Measurements from ENCODE around the gene CRYBB3. TPM values are rescaled to one million over a fixed set of nuclear protein-coding genes. Genes with fewer than 3 reads are reported as not detected.
"Not testable (repeated sequence)": the region's sequence is repeated elsewhere in the genome, so short reads cannot be mapped to it uniquely, and the experiment has no call there.

Gene CRYBB3
- total RNA-seq, 2 donors from 2014 or later: 1.8 TPM; not detected in 1

- H3K27me3 ChIP-seq (replicated peaks; ENCODE audit: insufficient read depth): no peaks in the 10 kb centered on the region
- no peaks in the 10 kb centered on the region for H3K36me3 ChIP-seq
- no peak overlapping the region for H3K27ac ChIP-seq
- DNase-seq (ENCODE audit: low spot score) (no peak), ATAC-seq (ENCODE audit: insufficient number of reproducible peaks, low FRiP score, low read depth) (peak; percentile 65)
- H3K4me3 ChIP-seq: no peak overlapping the region
- TF ChIP-seq, protein P1, sequence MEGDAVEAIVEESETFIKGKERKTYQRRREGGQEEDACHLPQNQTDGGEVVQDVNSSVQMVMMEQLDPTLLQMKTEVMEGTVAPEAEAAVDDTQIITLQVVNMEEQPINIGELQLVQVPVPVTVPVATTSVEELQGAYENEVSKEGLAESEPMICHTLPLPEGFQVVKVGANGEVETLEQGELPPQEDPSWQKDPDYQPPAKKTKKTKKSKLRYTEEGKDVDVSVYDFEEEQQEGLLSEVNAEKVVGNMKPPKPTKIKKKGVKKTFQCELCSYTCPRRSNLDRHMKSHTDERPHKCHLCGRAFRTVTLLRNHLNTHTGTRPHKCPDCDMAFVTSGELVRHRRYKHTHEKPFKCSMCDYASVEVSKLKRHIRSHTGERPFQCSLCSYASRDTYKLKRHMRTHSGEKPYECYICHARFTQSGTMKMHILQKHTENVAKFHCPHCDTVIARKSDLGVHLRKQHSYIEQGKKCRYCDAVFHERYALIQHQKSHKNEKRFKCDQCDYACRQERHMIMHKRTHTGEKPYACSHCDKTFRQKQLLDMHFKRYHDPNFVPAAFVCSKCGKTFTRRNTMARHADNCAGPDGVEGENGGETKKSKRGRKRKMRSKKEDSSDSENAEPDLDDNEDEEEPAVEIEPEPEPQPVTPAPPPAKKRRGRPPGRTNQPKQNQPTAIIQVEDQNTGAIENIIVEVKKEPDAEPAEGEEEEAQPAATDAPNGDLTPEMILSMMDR (IDR thresholded peaks at IDR 0.05): peak; percentile 43
- no peaks in the 10 kb centered on the region for H3K4me1 ChIP-seq (ENCODE audit: control insufficient read depth in 1 of 2, low read depth in 2 of 2)
- no peaks in the 10 kb centered on the region for H3K9me3 ChIP-seq
Measured at GRCh38 chr22:25235547-25236290, 36.1 kb downstream of the CRYBB3 start.

DNA sequence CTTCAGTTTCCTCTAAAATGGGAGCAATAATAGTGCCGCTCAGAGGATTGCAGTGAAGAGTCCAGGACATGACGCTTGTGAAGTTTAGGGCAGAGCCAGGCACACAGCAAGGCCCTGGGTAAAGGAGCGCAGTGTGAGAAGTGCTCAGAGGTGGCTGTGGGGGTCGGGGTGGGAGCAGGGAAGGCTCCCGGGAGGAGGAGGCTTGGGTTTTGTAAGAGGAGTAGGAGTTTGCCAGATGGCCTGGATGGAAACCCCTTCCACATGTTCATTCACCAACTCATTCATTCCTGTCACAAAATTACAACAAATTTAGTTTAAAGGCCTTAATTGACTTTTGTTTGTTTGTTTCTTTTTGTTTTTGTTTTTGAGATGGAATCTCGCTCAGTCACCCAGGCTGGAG lies 36.8 kb downstream of the CRYBB3 start:
- H3K27me3 ChIP-seq (replicated peaks; ENCODE audit: insufficient read depth): no peaks in the 10 kb centered on the region
- ATAC-seq (ENCODE audit: insufficient number of reproducible peaks, low FRiP score, low read depth): no peak
- TF ChIP-seq, protein P1 (IDR thresholded peaks at IDR 0.05): no peak

GRCh38 chr22:25237503-25237902 lies 37.8 kb downstream of the CRYBB3 start:
- no peak overlapping the region for H3K4me3 ChIP-seq
- H3K4me1 ChIP-seq (ENCODE audit: control insufficient read depth in 1 of 2, low read depth in 2 of 2): no peaks in the 10 kb centered on the region
- no peaks in the 10 kb centered on the region for H3K36me3 ChIP-seq
- TF ChIP-seq, protein P1 (IDR thresholded peaks at IDR 0.05): no peak
- no peak overlapping the region for H3K27ac ChIP-seq
- DNase-seq (ENCODE audit: low spot score) (no peak), ATAC-seq (ENCODE audit: insufficient number of reproducible peaks, low FRiP score, low read depth) (no peak)
- H3K9me3 ChIP-seq: no peaks in the 10 kb centered on the region
- no peaks in the 10 kb centered on the region for H3K27me3 ChIP-seq (replicated peaks; ENCODE audit: insufficient read depth)

More for the DNA sequence above, 36.8 kb downstream of the CRYBB3 start:
- DNase-seq (ENCODE audit: low spot score): no peak
- Histone ChIP-seq H3K4me3 (no peak overlapping the region), H3K4me1 (ENCODE audit: control insufficient read depth in 1 of 2, low read depth in 2 of 2) (no peaks in the 10 kb centered on the region), H3K27ac (no peak overlapping the region), H3K36me3 (no peaks in the 10 kb centered on the region), H3K9me3 (no peaks in the 10 kb centered on the region)

- not testable (repeated sequence) for H3K4me1 ChIP-seq (ENCODE audit: control insufficient read depth in 1 of 2, low read depth in 2 of 2); ATAC-seq (ENCODE audit: insufficient number of reproducible peaks, low FRiP score, low read depth); H3K4me3 ChIP-seq; H3K27me3 ChIP-seq (replicated peaks; ENCODE audit: insufficient read depth); DNase-seq (ENCODE audit: low spot score); H3K27ac ChIP-seq; H3K9me3 ChIP-seq; H3K36me3 ChIP-seq
Measured at GRCh38 chr22:25238058-25238457, 38.4 kb downstream of the CRYBB3 start.

- H3K9me3 ChIP-seq; H3K4me1 ChIP-seq (ENCODE audit: control insufficient read depth in 1 of 2, low read depth in 2 of 2); H3K4me3 ChIP-seq; H3K36me3 ChIP-seq; H3K27ac ChIP-seq; H3K27me3 ChIP-seq (replicated peaks; ENCODE audit: insufficient read depth); ATAC-seq (ENCODE audit: insufficient number of reproducible peaks, low FRiP score, low read depth); DNase-seq (ENCODE audit: low spot score): not testable (repeated sequence)
Measured at GRCh38 chr22:25255169-25255568, 55.5 kb downstream of the CRYBB3 start.

Other genes starting within 250 kb of the CRYBB3 start
- 10 to 100 TPM; 57.8 to 86.8 TPM for gene KIAA1671, start 247.1 kb upstream of the CRYBB3 start, total RNA-seq
- under 1 TPM in 1 of 2 donors, not detected in 1; 0.54 TPM for gene CRYBB2, start 19.8 kb downstream of the CRYBB3 start, total RNA-seq

Data from thoracic aorta (tissue), 2 donors.